ENCODE measurements around the gene CLPTM1. TPM values are rescaled to one million over a fixed set of nuclear protein-coding genes. Genes with fewer than 3 reads are reported as not detected.

CLPTM1 gene
- polyA plus RNA-seq, 1 donor (not counting 4 experiments of a cell fraction or from before 2014, with no cell fraction given) = 44.6 TPM

DNA sequence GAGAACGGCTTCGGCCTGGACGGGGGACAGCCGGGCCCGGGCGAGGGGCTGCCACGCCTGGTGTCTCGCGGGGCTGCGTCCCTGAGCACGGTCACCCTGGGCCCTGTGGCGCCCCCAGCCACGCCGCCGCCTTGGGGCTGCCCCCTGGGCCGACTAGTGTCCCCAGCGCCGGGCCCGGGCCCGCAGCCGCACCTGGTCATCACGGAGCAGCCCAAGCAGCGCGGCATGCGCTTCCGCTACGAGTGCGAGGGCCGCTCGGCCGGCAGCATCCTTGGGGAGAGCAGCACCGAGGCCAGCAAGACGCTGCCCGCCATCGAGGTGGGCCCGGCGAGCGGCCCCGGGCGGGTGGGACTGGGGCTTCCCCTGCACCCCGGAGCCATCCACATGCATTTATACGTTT, 56.8 kb downstream of the CLPTM1 start:
- Histone ChIP-seq H3K4me2 (ENCODE audit: control insufficient read depth, extremely low read depth, insufficient read depth, low read depth, low read length) (no peak overlapping the region), H3K9ac (ENCODE audit: control insufficient read depth, extremely low read depth, insufficient read depth, low read length) (no peak overlapping the region), H3K27ac (ENCODE audit: control insufficient read depth, insufficient read depth, low read length) (no peak overlapping the region), H3K27me3 (ENCODE audit: control insufficient read depth, extremely low read depth, insufficient read depth, low read length) (no peaks in the 10 kb centered on the region), H3K4me1 (ENCODE audit: control insufficient read depth, extremely low read depth, insufficient read depth, low read length) (no peaks in the 10 kb centered on the region), H3K4me3 (ENCODE audit: control insufficient read depth in 2 of 3, extremely low read depth in 1 of 3, insufficient read depth in 2 of 3, low read depth in 1 of 3, low read length in 3 of 3) (no peak overlapping the region), H4K20me1 (ENCODE audit: control insufficient read depth, extremely low read depth, insufficient read depth, low read length) (no peaks in the 10 kb centered on the region), H3K9me1 (ENCODE audit: control insufficient read depth, extremely low read depth, insufficient read depth, low read length) (no peaks in the 10 kb centered on the region), H3K79me2 (ENCODE audit: control insufficient read depth, insufficient read depth, low read length) (no peaks in the 10 kb centered on the region), H2AFZ (ENCODE audit: control insufficient read depth, low read length) (no peak overlapping the region), H3K9me3 (ENCODE audit: control insufficient read depth, low read depth, low read length) (no peaks in the 10 kb centered on the region), H3K36me3 (ENCODE audit: control insufficient read depth in 2 of 2, extremely low read depth in 1 of 2, insufficient read depth in 2 of 2, low read length in 2 of 2) (peaks cover 3 to 6% of the 10 kb centered on the region in 2 experiments)
- no peak for DNase-seq (ENCODE audit: low read depth, low spot score)
- FAIRE-seq = no peak
- dilution Hi-C loops (cut with MboI; ENCODE audit: extremely low pct_ligation_motif_present, low sequenced_read_pairs) = no loop called here
- TF ChIP-seq, protein P1, sequence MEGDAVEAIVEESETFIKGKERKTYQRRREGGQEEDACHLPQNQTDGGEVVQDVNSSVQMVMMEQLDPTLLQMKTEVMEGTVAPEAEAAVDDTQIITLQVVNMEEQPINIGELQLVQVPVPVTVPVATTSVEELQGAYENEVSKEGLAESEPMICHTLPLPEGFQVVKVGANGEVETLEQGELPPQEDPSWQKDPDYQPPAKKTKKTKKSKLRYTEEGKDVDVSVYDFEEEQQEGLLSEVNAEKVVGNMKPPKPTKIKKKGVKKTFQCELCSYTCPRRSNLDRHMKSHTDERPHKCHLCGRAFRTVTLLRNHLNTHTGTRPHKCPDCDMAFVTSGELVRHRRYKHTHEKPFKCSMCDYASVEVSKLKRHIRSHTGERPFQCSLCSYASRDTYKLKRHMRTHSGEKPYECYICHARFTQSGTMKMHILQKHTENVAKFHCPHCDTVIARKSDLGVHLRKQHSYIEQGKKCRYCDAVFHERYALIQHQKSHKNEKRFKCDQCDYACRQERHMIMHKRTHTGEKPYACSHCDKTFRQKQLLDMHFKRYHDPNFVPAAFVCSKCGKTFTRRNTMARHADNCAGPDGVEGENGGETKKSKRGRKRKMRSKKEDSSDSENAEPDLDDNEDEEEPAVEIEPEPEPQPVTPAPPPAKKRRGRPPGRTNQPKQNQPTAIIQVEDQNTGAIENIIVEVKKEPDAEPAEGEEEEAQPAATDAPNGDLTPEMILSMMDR (optimal IDR thresholded peaks at IDR 0.05 in 1 of 3, IDR thresholded peaks at IDR 0.05 in 1 of 3, conservative IDR thresholded peaks at IDR 0.05 in 1 of 3; ENCODE audit: extremely low read depth in 1 of 3, insufficient read depth in 2 of 3, low read length in 3 of 3) = no peak
- TF ChIP-seq EZH2 (IDR thresholded peaks at IDR 0.05; ENCODE audit: low read length) = no peak

DNA sequence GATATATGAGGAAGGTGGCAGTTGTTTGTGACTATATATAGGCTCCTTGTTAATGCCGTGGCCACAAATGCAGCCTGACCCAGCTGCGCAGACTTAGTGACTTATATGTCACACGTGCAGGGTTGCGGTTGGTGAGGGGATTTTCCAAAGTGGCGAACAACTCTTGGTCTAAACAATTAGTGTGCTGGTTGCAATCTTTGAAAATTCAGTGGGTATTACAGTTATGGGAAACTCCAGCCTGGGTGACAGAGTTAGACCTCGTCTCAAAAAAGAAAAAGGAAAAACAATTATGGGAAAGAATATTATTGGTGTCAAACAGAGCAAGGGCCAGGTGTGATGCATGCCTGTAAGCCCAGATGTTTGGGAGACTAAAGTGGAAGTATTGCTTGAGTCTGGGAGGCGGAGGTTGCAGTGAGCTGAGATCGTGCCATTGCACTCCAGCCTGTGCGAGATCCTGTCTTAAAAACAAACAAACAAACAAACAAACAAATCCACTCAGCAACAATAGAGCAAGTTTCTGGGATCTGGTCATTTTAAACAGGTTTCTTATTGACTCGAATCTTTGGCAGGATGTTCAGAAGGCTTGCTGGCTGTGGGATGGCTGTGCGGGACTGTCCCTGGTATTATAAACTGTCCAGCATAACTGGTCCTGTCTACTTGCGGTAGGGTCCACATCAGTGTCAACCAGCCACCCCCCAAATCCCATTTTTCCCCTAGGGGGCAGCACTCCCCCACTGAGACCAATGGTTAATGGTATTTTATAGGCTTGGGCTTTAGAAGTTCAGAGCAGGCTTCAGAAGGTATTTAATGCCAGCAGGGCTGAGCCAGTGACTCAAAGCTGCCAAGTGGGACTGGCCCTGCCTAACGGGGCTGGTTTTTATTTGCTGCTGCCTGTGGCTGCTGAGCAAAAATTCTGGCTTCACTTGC, 61.5 kb downstream of the CLPTM1 start:
- Histone ChIP-seq H3K36me3 (ENCODE audit: control insufficient read depth in 2 of 2, extremely low read depth in 1 of 2, insufficient read depth in 2 of 2, low read length in 2 of 2) (peaks cover 0 to 6% of the 10 kb centered on the region in 2 experiments), H3K4me3 (ENCODE audit: control insufficient read depth in 2 of 3, extremely low read depth in 1 of 3, insufficient read depth in 2 of 3, low read depth in 1 of 3, low read length in 3 of 3) (no peak overlapping the region), H3K4me1 (ENCODE audit: control insufficient read depth, extremely low read depth, insufficient read depth, low read length) (no peaks in the 10 kb centered on the region), H4K20me1 (ENCODE audit: control insufficient read depth, extremely low read depth, insufficient read depth, low read length) (no peaks in the 10 kb centered on the region), H3K79me2 (ENCODE audit: control insufficient read depth, insufficient read depth, low read length) (no peaks in the 10 kb centered on the region), H3K9me3 (ENCODE audit: control insufficient read depth, low read depth, low read length) (no peaks in the 10 kb centered on the region), H3K9me1 (ENCODE audit: control insufficient read depth, extremely low read depth, insufficient read depth, low read length) (no peaks in the 10 kb centered on the region), H3K27ac (ENCODE audit: control insufficient read depth, insufficient read depth, low read length) (no peak overlapping the region), H3K27me3 (ENCODE audit: control insufficient read depth, extremely low read depth, insufficient read depth, low read length) (no peaks in the 10 kb centered on the region), H2AFZ (ENCODE audit: control insufficient read depth, low read length) (no peak overlapping the region), H3K9ac (ENCODE audit: control insufficient read depth, extremely low read depth, insufficient read depth, low read length) (no peak overlapping the region), H3K4me2 (ENCODE audit: control insufficient read depth, extremely low read depth, insufficient read depth, low read depth, low read length) (no peak overlapping the region)
- TF ChIP-seq, protein P1 (optimal IDR thresholded peaks at IDR 0.05 in 1 of 3, IDR thresholded peaks at IDR 0.05 in 1 of 3, conservative IDR thresholded peaks at IDR 0.05 in 1 of 3; ENCODE audit: extremely low read depth in 1 of 3, insufficient read depth in 2 of 3, low read length in 3 of 3) = peak; percentile 61 to 67 (median 65)
- TF ChIP-seq EZH2 (IDR thresholded peaks at IDR 0.05; ENCODE audit: low read length) = no peak
- FAIRE-seq (peak; percentile 29), DNase-seq (ENCODE audit: low read depth, low spot score) (no peak)
- dilution Hi-C loops (cut with MboI; ENCODE audit: extremely low pct_ligation_motif_present, low sequenced_read_pairs) = no loop called here

Data from keratinocyte (primary cell).